ENCODE data around the gene TOX2.

TOX2 gene

DNA sequence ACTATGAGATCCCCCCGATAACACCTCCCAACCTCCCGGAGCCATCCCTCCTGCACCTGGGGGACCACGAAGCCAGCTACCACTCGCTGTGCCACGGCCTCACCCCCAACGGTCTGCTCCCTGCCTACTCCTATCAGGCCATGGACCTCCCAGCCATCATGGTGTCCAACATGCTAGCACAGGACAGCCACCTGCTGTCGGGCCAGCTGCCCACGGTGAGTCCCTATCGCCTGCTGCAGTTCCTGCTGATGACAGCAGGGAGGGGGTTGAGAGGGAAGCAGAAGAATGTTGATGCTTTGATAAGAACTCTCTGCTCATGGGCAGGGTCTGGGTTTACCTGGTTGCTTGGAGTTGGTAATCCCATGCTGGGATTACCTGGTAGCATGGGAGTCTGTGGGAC, 91.9 kb downstream of the TOX2 start:
- DNase-seq (ENCODE audit: low read depth) = no peak
- no peak for TF ChIP-seq CTCF (IDR thresholded peaks at IDR 0.05; ENCODE audit: low read length, missing control alignments)

DNA sequence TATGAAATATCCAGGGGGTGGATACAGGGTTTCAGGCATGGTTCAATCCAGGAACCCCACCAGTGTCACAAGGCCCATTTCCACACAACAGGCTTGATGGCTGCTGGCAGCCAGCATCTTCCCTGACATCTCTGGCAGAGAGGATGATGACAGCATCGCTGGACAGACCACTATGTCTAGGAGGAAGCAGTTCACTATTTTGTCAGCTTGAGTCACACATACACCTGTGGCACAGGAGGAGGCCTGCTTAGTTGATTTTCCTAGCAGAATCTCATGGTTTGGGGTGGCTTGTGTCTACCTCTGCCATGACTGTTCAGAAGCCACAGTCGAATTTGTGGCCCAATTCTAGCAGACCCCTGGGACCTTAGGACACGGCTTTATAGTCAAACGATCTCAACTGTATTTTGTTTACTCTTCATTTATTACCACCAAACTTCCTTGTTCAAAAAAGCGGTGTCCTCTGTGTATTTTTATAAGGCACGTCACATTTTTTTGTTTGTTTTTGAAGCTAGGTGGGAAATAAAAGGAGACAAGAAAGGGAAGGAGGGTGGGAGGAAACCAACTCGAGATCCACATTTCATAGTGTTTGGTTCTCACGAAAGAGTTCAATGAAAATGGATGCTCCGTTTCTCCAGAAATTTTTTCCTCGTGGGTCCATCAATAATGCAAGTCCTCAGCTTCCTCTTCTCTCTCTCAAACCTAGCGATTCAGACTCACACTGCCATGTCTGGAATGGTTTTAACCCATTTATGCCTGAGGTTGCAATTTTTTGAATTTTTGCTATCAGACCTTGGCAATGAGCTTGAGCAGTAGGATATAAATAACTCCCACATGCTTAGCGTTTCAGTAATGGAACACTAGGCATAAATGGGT, 94.4 kb downstream of the TOX2 start:
- DNase-seq (ENCODE audit: low read depth) = no peak
- H3K4me3 ChIP-seq (replicated peaks; ENCODE audit: low read depth, low read length) = no peak overlapping the region
- no peak for TF ChIP-seq CTCF (IDR thresholded peaks at IDR 0.05; ENCODE audit: low read length, missing control alignments)

More for the DNA sequence above, 91.9 kb downstream of the TOX2 start:
- H3K4me3 ChIP-seq (replicated peaks; ENCODE audit: low read depth, low read length) = no peak overlapping the region

DNA sequence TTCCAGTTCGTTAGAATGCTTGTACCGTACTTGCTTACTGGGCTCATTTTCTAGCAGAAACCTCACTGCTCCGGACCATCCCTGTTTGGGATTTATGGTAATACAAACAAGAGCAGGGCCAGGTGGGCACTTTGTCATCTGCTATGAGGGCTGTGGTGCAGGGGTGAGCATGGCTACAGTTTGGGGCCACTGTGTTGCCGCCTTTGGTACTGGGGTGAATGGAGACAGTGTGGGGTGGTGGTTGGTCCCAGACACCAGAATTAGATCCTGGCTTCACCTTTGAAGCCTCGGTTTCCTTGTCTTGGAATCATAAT, 95.0 kb downstream of the TOX2 start:
- no peak overlapping the region for H3K4me3 ChIP-seq (replicated peaks; ENCODE audit: low read depth, low read length)
- DNase-seq (ENCODE audit: low read depth) = no peak
- no peak for TF ChIP-seq CTCF (IDR thresholded peaks at IDR 0.05; ENCODE audit: low read length, missing control alignments)

- no peak for TF ChIP-seq CTCF (IDR thresholded peaks at IDR 0.05; ENCODE audit: low read length, missing control alignments)
- H3K4me3 ChIP-seq (replicated peaks; ENCODE audit: low read depth, low read length) = no peak overlapping the region
- DNase-seq (ENCODE audit: low read depth) = no peak
Observed at GRCh38 chr20:44010162-44010704, 95.6 kb downstream of the TOX2 start.

DNA sequence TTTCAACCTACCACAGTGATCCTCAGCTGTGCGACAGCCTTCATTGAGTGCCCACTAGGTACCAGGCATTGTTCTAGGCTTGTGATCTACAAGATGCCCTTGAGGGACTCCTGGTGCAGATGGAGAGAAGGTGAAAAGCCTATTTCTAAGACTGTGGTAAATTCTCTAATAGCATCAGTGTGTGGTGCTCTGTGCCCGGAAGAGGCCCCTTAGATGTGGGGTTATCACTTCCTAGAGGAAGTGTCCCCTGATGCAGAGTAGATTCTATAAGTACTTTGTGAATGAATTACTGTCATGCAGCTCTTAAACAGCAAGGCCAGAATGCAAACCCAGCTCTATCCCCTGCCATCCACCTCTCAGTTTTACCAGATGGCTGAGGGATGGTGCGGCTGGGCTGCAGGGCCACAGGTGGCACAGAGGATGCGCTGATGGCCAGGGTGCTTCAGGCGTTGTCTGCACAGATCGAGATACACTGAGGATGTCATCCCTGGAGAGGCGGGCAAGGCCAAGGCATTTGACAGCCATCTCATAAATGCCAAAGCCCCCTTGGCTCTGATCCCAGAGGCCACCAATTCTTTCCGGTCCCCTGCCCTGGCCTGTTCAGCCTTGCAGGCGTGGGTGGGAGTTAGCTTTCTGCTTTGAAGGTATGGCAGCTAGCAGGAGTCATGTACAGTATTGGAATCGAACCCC, 96.7 kb downstream of the TOX2 start:
- no peak for DNase-seq (ENCODE audit: low read depth)
- H3K4me3 ChIP-seq (replicated peaks; ENCODE audit: low read depth, low read length) = no peak overlapping the region
- no peak for TF ChIP-seq CTCF (IDR thresholded peaks at IDR 0.05; ENCODE audit: low read length, missing control alignments)

GRCh38 chr20:44012466-44013226, 98.0 kb downstream of the TOX2 start:
- no peak overlapping the region for H3K4me3 ChIP-seq (replicated peaks; ENCODE audit: low read depth, low read length)
- DNase-seq (ENCODE audit: low read depth) = no peak
- TF ChIP-seq CTCF (IDR thresholded peaks at IDR 0.05; ENCODE audit: low read length, missing control alignments) = no peak
